ENCODE results near the gene ITPR1.

ITPR1 gene

GRCh38 chr3:4818164-4818563, 325.0 kb downstream of the ITPR1 start:
- TF ChIP-seq CTCF (conservative IDR thresholded peaks at IDR 0.05; ENCODE audit: control insufficient read depth, insufficient read depth, low read depth, low read length): no peak
- H3K4me3 ChIP-seq (ENCODE audit: control insufficient read depth, low read depth, low read length): no peak overlapping the region
- no peak for DNase-seq (ENCODE audit: low read depth)

- no peak overlapping the region for H3K4me3 ChIP-seq (ENCODE audit: control insufficient read depth, low read depth, low read length)
- no peak for TF ChIP-seq CTCF (conservative IDR thresholded peaks at IDR 0.05; ENCODE audit: control insufficient read depth, insufficient read depth, low read depth, low read length)
- DNase-seq (ENCODE audit: low read depth): no peak
These were observed 326.0 kb downstream of the ITPR1 start for GRCh38 chr3:4818986-4819693.

- no peak for DNase-seq (ENCODE audit: low read depth)
- H3K4me3 ChIP-seq (ENCODE audit: control insufficient read depth, low read depth, low read length): no peak overlapping the region
- no peak for TF ChIP-seq CTCF (conservative IDR thresholded peaks at IDR 0.05; ENCODE audit: control insufficient read depth, insufficient read depth, low read depth, low read length)
These were observed 326.6 kb downstream of the ITPR1 start for GRCh38 chr3:4819746-4820145.

- no peak overlapping the region for H3K4me3 ChIP-seq (ENCODE audit: control insufficient read depth, low read depth, low read length)
- TF ChIP-seq CTCF (conservative IDR thresholded peaks at IDR 0.05; ENCODE audit: control insufficient read depth, insufficient read depth, low read depth, low read length): no peak
- no peak for DNase-seq (ENCODE audit: low read depth)
These were observed 327.4 kb downstream of the ITPR1 start for GRCh38 chr3:4820296-4821121.

- no peak overlapping the region for H3K4me3 ChIP-seq (ENCODE audit: control insufficient read depth, low read depth, low read length)
- TF ChIP-seq CTCF (conservative IDR thresholded peaks at IDR 0.05; ENCODE audit: control insufficient read depth, insufficient read depth, low read depth, low read length): no peak
- DNase-seq (ENCODE audit: low read depth): no peak
These were observed 328.2 kb downstream of the ITPR1 start for GRCh38 chr3:4821338-4821737.

GRCh38 chr3:4821975-4822374, 328.8 kb downstream of the ITPR1 start:
- no peak overlapping the region for H3K4me3 ChIP-seq (ENCODE audit: control insufficient read depth, low read depth, low read length)
- no peak for DNase-seq (ENCODE audit: low read depth)
- TF ChIP-seq CTCF (conservative IDR thresholded peaks at IDR 0.05; ENCODE audit: control insufficient read depth, insufficient read depth, low read depth, low read length): no peak
